HepG2 (cell line): ENCODE results near the gene MAPK12.

Experiments used
- NCOA1 ChIP-seq: sonication (generic); formaldehyde crosslinking; IDR thresholded peaks from 2 replicates; pipeline ENCODE4 v1.9.0; 2021; ENCODE audit warnings: missing genetic modification reagents
- NFE2L2 ChIP-seq: fragments of 150-350 bp; IDR thresholded peaks from 2 replicates; pipeline ENCODE4 v1.6.1; 2014; ENCODE audit warnings: low read length
- NFYB ChIP-seq: sonication (generic); formaldehyde crosslinking; IDR thresholded peaks from 2 replicates; pipeline ENCODE4 v1.4.0; 2020; ENCODE audit warnings: missing genetic modification reagents
- NFYC ChIP-seq: IDR thresholded peaks from 2 replicates; pipeline ENCODE4 v1.6.1; 2016; ENCODE audit warnings: missing genetic modification reagents, missing compliant biosample characterization
- RFX5 ChIP-seq: IDR thresholded peaks from 2 replicates; pipeline ENCODE4 v1.6.1; 2011; ENCODE audit warnings: low read depth, low read length, improper control_type of control experiment
- TEAD2 ChIP-seq: sonication (generic); formaldehyde crosslinking; IDR thresholded peaks from 2 replicates; pipeline ENCODE4 v1.9.0; 2021; ENCODE audit warnings: missing genetic modification reagents
- ZFP36 ChIP-seq: fragments of 150-350 bp; IDR thresholded peaks from 2 replicates; pipeline ENCODE4 v1.6.1; 2018; ENCODE audit warnings: borderline replicate concordance, low read length, low read depth; ENCODE audit not compliant: partially characterized antibody
- ZKSCAN1 ChIP-seq: fragments of 150-350 bp; IDR thresholded peaks from 2 replicates; pipeline ENCODE4 v1.6.1; 2014; ENCODE audit warnings: low read length
- ZNF501 ChIP-seq: sonication (generic); formaldehyde crosslinking; IDR thresholded peaks from 2 replicates; pipeline ENCODE4 v1.5.1; 2020; ENCODE audit warnings: mild to moderate bottlenecking, moderate library complexity, missing genetic modification reagents
- ZNF598 ChIP-seq: sonication (generic); formaldehyde crosslinking; IDR thresholded peaks from 2 replicates; pipeline ENCODE4 v1.5.1; 2020; ENCODE audit warnings: mild to moderate bottlenecking, missing genetic modification reagents, borderline replicate concordance
- ZNF768 ChIP-seq: sonication (generic); formaldehyde crosslinking; IDR thresholded peaks from 2 replicates; pipeline ENCODE4 v1.4.0; 2020; ENCODE audit warnings: missing genetic modification reagents
- TF ChIP-seq, protein P1 (sequence below): IDR thresholded peaks from 2 replicates; pipeline ENCODE4 v1.6.1; 2012; ENCODE audit warnings: low read length, improper control_type of control experiment
- TF ChIP-seq, protein P2 (sequence below): sonication (generic); formaldehyde crosslinking; IDR thresholded peaks from 2 replicates; pipeline ENCODE4 v1.4.0; 2020; ENCODE audit warnings: missing genetic modification reagents

DNA sequence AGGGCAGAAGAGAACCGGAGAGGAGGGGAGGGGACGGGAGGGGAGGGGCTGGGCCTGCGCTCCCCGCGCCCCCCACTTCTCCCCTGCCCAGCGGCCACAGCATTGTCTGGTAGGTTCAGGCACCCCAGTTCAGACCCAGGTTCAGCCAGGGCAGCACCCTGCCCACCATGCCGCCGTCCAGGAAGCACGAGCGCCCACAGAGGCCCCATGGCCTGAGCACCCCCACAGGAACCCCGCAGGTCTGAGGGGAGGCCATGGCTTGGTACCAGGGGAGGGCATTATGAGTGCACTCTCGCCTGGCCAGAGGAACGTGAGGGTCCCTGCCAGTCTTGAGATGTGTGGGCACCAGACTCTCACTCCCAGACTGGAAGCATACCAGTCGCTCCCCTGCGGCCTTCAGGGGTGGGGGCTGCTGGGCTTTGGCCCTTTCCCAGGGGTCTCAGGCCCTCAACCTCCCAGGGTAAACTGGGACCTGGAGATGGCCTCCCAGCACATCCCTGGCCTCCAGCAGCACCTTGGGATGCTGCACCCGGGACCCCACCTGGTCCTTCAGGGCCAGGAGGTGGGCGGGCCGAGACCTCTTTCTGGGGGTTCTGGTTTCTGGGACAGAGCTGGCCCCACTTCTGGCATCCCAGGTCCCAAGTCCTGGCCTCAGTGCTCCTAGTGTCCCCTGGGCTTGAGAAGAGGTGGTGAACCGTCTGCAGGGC, 46.6 kb upstream of the MAPK12 start:
- TF ChIP-seq ZNF598 (CRISPR knock-in tag) (no peak), ZNF768 (CRISPR knock-in tag) (no peak), NCOA1 (CRISPR knock-in tag) (no peak), NFE2L2 (no peak), TEAD2 (CRISPR knock-in tag) (no peak), ZKSCAN1 (no peak), NFYC (CRISPR knock-in tag) (no peak), RFX5 (no peak), ZNF501 (CRISPR knock-in tag) (no peak), ZFP36 (no peak), NFYB (CRISPR knock-in tag) (no peak)
- TF ChIP-seq, protein P1, sequence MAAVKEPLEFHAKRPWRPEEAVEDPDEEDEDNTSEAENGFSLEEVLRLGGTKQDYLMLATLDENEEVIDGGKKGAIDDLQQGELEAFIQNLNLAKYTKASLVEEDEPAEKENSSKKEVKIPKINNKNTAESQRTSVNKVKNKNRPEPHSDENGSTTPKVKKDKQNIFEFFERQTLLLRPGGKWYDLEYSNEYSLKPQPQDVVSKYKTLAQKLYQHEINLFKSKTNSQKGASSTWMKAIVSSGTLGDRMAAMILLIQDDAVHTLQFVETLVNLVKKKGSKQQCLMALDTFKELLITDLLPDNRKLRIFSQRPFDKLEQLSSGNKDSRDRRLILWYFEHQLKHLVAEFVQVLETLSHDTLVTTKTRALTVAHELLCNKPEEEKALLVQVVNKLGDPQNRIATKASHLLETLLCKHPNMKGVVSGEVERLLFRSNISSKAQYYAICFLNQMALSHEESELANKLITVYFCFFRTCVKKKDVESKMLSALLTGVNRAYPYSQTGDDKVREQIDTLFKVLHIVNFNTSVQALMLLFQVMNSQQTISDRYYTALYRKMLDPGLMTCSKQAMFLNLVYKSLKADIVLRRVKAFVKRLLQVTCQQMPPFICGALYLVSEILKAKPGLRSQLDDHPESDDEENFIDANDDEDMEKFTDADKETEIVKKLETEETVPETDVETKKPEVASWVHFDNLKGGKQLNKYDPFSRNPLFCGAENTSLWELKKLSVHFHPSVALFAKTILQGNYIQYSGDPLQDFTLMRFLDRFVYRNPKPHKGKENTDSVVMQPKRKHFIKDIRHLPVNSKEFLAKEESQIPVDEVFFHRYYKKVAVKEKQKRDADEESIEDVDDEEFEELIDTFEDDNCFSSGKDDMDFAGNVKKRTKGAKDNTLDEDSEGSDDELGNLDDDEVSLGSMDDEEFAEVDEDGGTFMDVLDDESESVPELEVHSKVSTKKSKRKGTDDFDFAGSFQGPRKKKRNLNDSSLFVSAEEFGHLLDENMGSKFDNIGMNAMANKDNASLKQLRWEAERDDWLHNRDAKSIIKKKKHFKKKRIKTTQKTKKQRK = no peak
- TF ChIP-seq, protein P2, sequence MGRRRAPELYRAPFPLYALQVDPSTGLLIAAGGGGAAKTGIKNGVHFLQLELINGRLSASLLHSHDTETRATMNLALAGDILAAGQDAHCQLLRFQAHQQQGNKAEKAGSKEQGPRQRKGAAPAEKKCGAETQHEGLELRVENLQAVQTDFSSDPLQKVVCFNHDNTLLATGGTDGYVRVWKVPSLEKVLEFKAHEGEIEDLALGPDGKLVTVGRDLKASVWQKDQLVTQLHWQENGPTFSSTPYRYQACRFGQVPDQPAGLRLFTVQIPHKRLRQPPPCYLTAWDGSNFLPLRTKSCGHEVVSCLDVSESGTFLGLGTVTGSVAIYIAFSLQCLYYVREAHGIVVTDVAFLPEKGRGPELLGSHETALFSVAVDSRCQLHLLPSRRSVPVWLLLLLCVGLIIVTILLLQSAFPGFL = no peak
